Calu3 (cell line): Measurements from ENCODE around the gene NDST1. TPM values are rescaled to one million over a fixed set of nuclear protein-coding genes. Genes with fewer than 3 reads are reported as not detected.

Experiments used
- BruUV-seq: library from RNA; stranded (reverse); fragments of 400-500 nt; replicated peaks from 2 replicates; lab custom pipeline; 2021; lab: Mats Ljungman, UMichigan
- CTCF ChIA-PET: fragments of 300-600 bp; sonication (Branson Sonifier 250); formaldehyde crosslinking; loops from one replicate; lab custom pipeline; 2022; ENCODE audit warnings: antibody characterized with exemption; lab: Charles Lee
- DNase-seq: peaks from one replicate; pipeline ENCODE4 v3.0.0; 2022
- H3K27ac Mint-ChIP-seq: one replicate; pipeline ENCODE4 v1.8.0; 2022; ENCODE audit warnings: mixed read lengths; ENCODE audit not compliant: unreplicated experiment
- H3K27me3 Mint-ChIP-seq: one replicate; pipeline ENCODE4 v1.8.0; 2022; ENCODE audit warnings: mixed read lengths; ENCODE audit not compliant: unreplicated experiment
- H3K36me3 Mint-ChIP-seq: one replicate; pipeline ENCODE4 v1.8.0; 2022; ENCODE audit warnings: mild to moderate bottlenecking, moderate library complexity, mixed read lengths; ENCODE audit not compliant: insufficient read depth, unreplicated experiment
- H3K4me1 Mint-ChIP-seq: one replicate; pipeline ENCODE4 v1.8.0; 2022; ENCODE audit warnings: mild to moderate bottlenecking, low read depth, mixed read lengths; ENCODE audit not compliant: unreplicated experiment
- H3K4me3 Mint-ChIP-seq: one replicate; pipeline ENCODE4 v1.8.0; 2022; ENCODE audit warnings: mild to moderate bottlenecking, low read depth, moderate library complexity, mixed read lengths; ENCODE audit not compliant: unreplicated experiment
- H3K9me3 Mint-ChIP-seq: one replicate; pipeline ENCODE4 v1.8.0; 2022; ENCODE audit warnings: low read depth, mixed read lengths; ENCODE audit not compliant: unreplicated experiment
- CTCF ChIP-seq: fragments of 200-600 bp; IDR thresholded peaks from one replicate; pipeline ENCODE4 v1.8.0; 2022; ENCODE audit warnings: antibody characterized with exemption; ENCODE audit not compliant: unreplicated experiment
- intact Hi-C: fragments of 100-400 bp; cut with micrococcal nuclease; formaldehyde crosslinking; loops from one replicate; pipeline ENCODE4 v1.10.0; 2022; ENCODE audit not compliant: unreplicated experiment
- total RNA-seq: library from RNA; stranded (reverse); gene quantifications from 2 replicates; pipeline ENCODE4 v1.2.3, GENCODE V29; 2022

The NDST1 gene
- total RNA-seq, 1 experiment from 2014 or later = 72.6 TPM

- peaks cover 11% of the 10 kb centered on the region for H3K36me3 Mint-ChIP-seq
- TF ChIP-seq CTCF = no peak
- no peak for DNase-seq
- intact Hi-C loops = loop anchor here (2.0 kb wide), 1 partner anchor 23 kb away; no protein-coding TSS in a partner anchor
- H3K27me3 Mint-ChIP-seq = no peaks in the 10 kb centered on the region
- no TSS peak for BruUV-seq
- H3K4me3 Mint-ChIP-seq = no peak overlapping the region
- H3K27ac Mint-ChIP-seq = no peak overlapping the region
- CTCF ChIA-PET = no interaction called here
- H3K9me3 Mint-ChIP-seq = no peaks in the 10 kb centered on the region
- H3K4me1 Mint-ChIP-seq = peaks cover 50% of the 10 kb centered on the region
Measured at GRCh38 chr5:150496098-150496497, 11.8 kb upstream of the NDST1 start.

- no peak for DNase-seq
- Mint-ChIP-seq H3K36me3 (peaks cover 13% of the 10 kb centered on the region), H3K27ac (no peak overlapping the region), H3K9me3 (no peaks in the 10 kb centered on the region), H3K4me3 (no peak overlapping the region), H3K27me3 (no peaks in the 10 kb centered on the region), H3K4me1 (peaks cover 51% of the 10 kb centered on the region)
- CTCF ChIA-PET = interaction anchor here (1.9 kb wide), 1 partner anchor 23 kb away, joined by 6 read pairs; no protein-coding TSS in a partner anchor
- intact Hi-C loops = loop anchor here (2.0 kb wide), 1 partner anchor 22 kb away; no protein-coding TSS in a partner anchor
- no peak for TF ChIP-seq CTCF
- no TSS peak for BruUV-seq
Measured at GRCh38 chr5:150496534-150496933, 11.4 kb upstream of the NDST1 start.

- peaks cover 53% of the 10 kb centered on the region for H3K4me1 Mint-ChIP-seq
- H3K36me3 Mint-ChIP-seq = peaks cover 16% of the 10 kb centered on the region
- intact Hi-C loops = loop anchor here (2.0 kb wide), 1 partner anchor 21 kb away; no protein-coding TSS in a partner anchor
- H3K27me3 Mint-ChIP-seq = no peaks in the 10 kb centered on the region
- no peak overlapping the region for H3K27ac Mint-ChIP-seq
- no peak for TF ChIP-seq CTCF
- no peak overlapping the region for H3K4me3 Mint-ChIP-seq
- BruUV-seq = no TSS peak
- DNase-seq = peak; percentile 82
- CTCF ChIA-PET = interaction anchor here (1.4 to 1.9 kb wide), 2 partner anchors 13 to 24 kb away, joined by 5 to 6 read pairs; no protein-coding TSS in a partner anchor
- H3K9me3 Mint-ChIP-seq = no peaks in the 10 kb centered on the region
Measured at GRCh38 chr5:150497274-150497988, 10.5 kb upstream of the NDST1 start.

GRCh38 chr5:150497989-150498317 is 10.0 kb upstream of the NDST1 start:
- no TSS peak for BruUV-seq
- Mint-ChIP-seq H3K36me3 (peaks cover 16% of the 10 kb centered on the region), H3K27me3 (no peaks in the 10 kb centered on the region), H3K27ac (no peak overlapping the region), H3K9me3 (no peaks in the 10 kb centered on the region), H3K4me1 (peaks cover 53% of the 10 kb centered on the region), H3K4me3 (no peak overlapping the region)
- CTCF ChIA-PET = interaction anchor here (1.4 to 1.9 kb wide), 2 partner anchors 13 to 24 kb away, joined by 5 to 6 read pairs; no protein-coding TSS in a partner anchor
- intact Hi-C loops = loop anchor here (2.0 kb wide), 1 partner anchor 21 kb away; no protein-coding TSS in a partner anchor
- DNase-seq = no peak
- TF ChIP-seq CTCF = no peak
